HepG2 (cell line): ENCODE measurements around the gene MAVS. TPM values are rescaled to one million over a fixed set of nuclear protein-coding genes. Genes with fewer than 3 reads are reported as not detected.

Experiments used
- NFAT5 ChIP-seq: sonication (generic); formaldehyde crosslinking; IDR thresholded peaks from 2 replicates; pipeline ENCODE4 v1.4.0; 2020; ENCODE audit warnings: missing genetic modification reagents
- PATZ1 ChIP-seq: sonication (generic); formaldehyde crosslinking; IDR thresholded peaks from 2 replicates; pipeline ENCODE4 v1.4.0; 2020; ENCODE audit warnings: missing genetic modification reagents
- PAXIP1 ChIP-seq: sonication (generic); formaldehyde crosslinking; conservative IDR thresholded peaks from 2 replicates; pipeline ENCODE4 v1.4.0; 2020; ENCODE audit warnings: mild to moderate bottlenecking, missing genetic modification reagents, moderate library complexity
- PHF8 ChIP-seq: sonication (generic); formaldehyde crosslinking; IDR thresholded peaks from 2 replicates; pipeline ENCODE4 v1.5.0; 2020; ENCODE audit warnings: missing genetic modification reagents
- SOX13 ChIP-seq, 3 experiments: fragments of 450-650 bp in 1 of 3; sonication (generic) in 1 of 3; formaldehyde crosslinking in 1 of 3; IDR thresholded peaks in 2 of 3; conservative IDR thresholded peaks in 1 of 3; 2 replicates each; pipeline versions ENCODE4 v1.5.0 to v1.6.1; 2016 to 2020; ENCODE audit warnings: antibody characterized with exemption in 1 of 3, mild to moderate bottlenecking in 1 of 3, missing compliant biosample characterization in 1 of 3, missing genetic modification reagents in 1 of 3, moderate library complexity in 1 of 3
- SRSF4 ChIP-seq: fragments of 200-400 bp; formaldehyde crosslinking; IDR thresholded peaks from one replicate; pipeline ENCODE4 v1.6.1; 2018; ENCODE audit warnings: mild to moderate bottlenecking, low read depth, low read length, moderate library complexity; ENCODE audit not compliant: poor library complexity, severe bottlenecking
- ZFP62 ChIP-seq: sonication (generic); formaldehyde crosslinking; IDR thresholded peaks from 2 replicates; pipeline ENCODE4 v1.4.0; 2020; ENCODE audit warnings: missing genetic modification reagents
- ZNF124 ChIP-seq: sonication (generic); formaldehyde crosslinking; IDR thresholded peaks from 2 replicates; pipeline ENCODE4 v1.4.0; 2020; ENCODE audit warnings: missing genetic modification reagents
- ZNF264 ChIP-seq: sonication (generic); formaldehyde crosslinking; IDR thresholded peaks from 2 replicates; pipeline ENCODE4 v1.4.0; 2020; ENCODE audit warnings: missing genetic modification reagents
- ZNF296 ChIP-seq: sonication (generic); formaldehyde crosslinking; conservative IDR thresholded peaks from 2 replicates; pipeline ENCODE4 v1.5.0; 2020; ENCODE audit warnings: mild to moderate bottlenecking, missing genetic modification reagents
- ZNF33A ChIP-seq: sonication (generic); formaldehyde crosslinking; IDR thresholded peaks from 2 replicates; pipeline ENCODE4 v1.5.1; 2020; ENCODE audit warnings: missing genetic modification reagents, mild to moderate bottlenecking, moderate library complexity, borderline replicate concordance
- ZNF367 ChIP-seq: sonication (generic); formaldehyde crosslinking; IDR thresholded peaks from 2 replicates; pipeline ENCODE4 v1.4.0; 2020; ENCODE audit warnings: missing genetic modification reagents, borderline replicate concordance
- ZNF770 ChIP-seq: sonication (generic); formaldehyde crosslinking; IDR thresholded peaks from 2 replicates; pipeline ENCODE4 v1.5.0; 2020; ENCODE audit warnings: mild to moderate bottlenecking, missing genetic modification reagents
- ZSCAN21 ChIP-seq: sonication (generic); formaldehyde crosslinking; IDR thresholded peaks from 2 replicates; pipeline ENCODE4 v1.8.0; 2022; ENCODE audit warnings: mild to moderate bottlenecking, missing genetic modification reagents, moderate library complexity, borderline replicate concordance
- polyA plus RNA-seq, 8 experiments: library from polyadenylated mRNA; depleted of rRNA in 3 of 8; stranded (reverse) in 7 of 8; unstranded in 1 of 8; fragments of >200 nt; fragmentation: Illumina TruSeq in 4 of 8; extraction: Trizol in 4 of 8; gene quantifications; 2 replicates each; pipeline versions ENCODE4 v1.2.1 to v1.2.3, GENCODE V29; 2011 to 2016; ENCODE audit warnings: low read depth in 4 of 8, missing spikeins in 1 of 8, mixed read lengths in 1 of 8; ENCODE audit not compliant: insufficient read depth in 1 of 8
- total RNA-seq, 5 experiments: library from RNA; depleted of rRNA; stranded (reverse); fragments of >200 nt; fragmentation: Illumina TruSeq; extraction: Trizol; gene quantifications; 2 replicates each; pipeline ENCODE4 v1.2.3, GENCODE V29; 2016; ENCODE audit warnings: low read depth in 1 of 5

The MAVS gene
- total and polyA plus RNA-seq, 2 of the 13 experiments (the other 11 are each of a cell fraction or from before 2014, with no cell fraction given) = 27.3 to 36.6 TPM

- peak; percentile 45 for TF ChIP-seq NFAT5 (CRISPR knock-in tag)
- peak; percentile 83 for TF ChIP-seq ZNF770 (CRISPR knock-in tag)
- 0 out of 2 replicates have a peak, but pooled peaks have one; percentile 2 for TF ChIP-seq ZNF367 (CRISPR knock-in tag)
- TF ChIP-seq PATZ1 = peak; percentile 64
- no peak for TF ChIP-seq SRSF4
- peak; percentile 74; the same call in 1 of the 2 replicates for TF ChIP-seq ZNF33A (CRISPR knock-in tag)
- TF ChIP-seq ZNF296 (CRISPR knock-in tag) = no peak
- TF ChIP-seq ZSCAN21 (CRISPR knock-in tag) = peak; percentile 85
- no peak for TF ChIP-seq SOX13 (IDR thresholded peaks at IDR 0.05)
- peak in 1 of 2 experiments; percentile 50; a peak in 2 of 4 replicates for TF ChIP-seq SOX13 (CRISPR knock-in tag; conservative IDR thresholded peaks at IDR 0.05 in 1 of 2, IDR thresholded peaks at IDR 0.05 in 1 of 2)
- TF ChIP-seq ZNF124 (CRISPR knock-in tag) = peak; percentile 89
- no peak for TF ChIP-seq ZFP62 (CRISPR knock-in tag)
- TF ChIP-seq PAXIP1 (CRISPR knock-in tag) = peak; percentile 57
- TF ChIP-seq ZNF264 = peak; percentile 49; the same call in 1 of the 2 replicates
- TF ChIP-seq PHF8 (CRISPR knock-in tag) = peak; percentile 100
These were observed at the start of gene MAVS (continued) for GRCh38 chr20:3846740-3847428.
